Activated naive CD8-positive, alpha-beta T cell treated with anti-CD3 and anti-CD28 coated beads for 36 hours (primary cell): ENCODE measurements around the gene TIMM50. TPM values are rescaled to one million over a fixed set of nuclear protein-coding genes. Genes with fewer than 3 reads are reported as not detected.

Source experiments
- DNase-seq: peaks from one replicate; pipeline ENCODE4 v3.0.0; 2021
- H3K27ac Mint-ChIP-seq: one replicate; pipeline ENCODE4 v1.8.0; 2022; ENCODE audit warnings: mild to moderate bottlenecking, moderate library complexity, mixed read lengths
- H3K27me3 Mint-ChIP-seq: one replicate; pipeline ENCODE4 v1.8.0; 2022; ENCODE audit warnings: mild to moderate bottlenecking, mixed read lengths
- H3K36me3 Mint-ChIP-seq: one replicate; pipeline ENCODE4 v1.8.0; 2021; ENCODE audit warnings: mild to moderate bottlenecking, mixed read lengths
- H3K4me1 Mint-ChIP-seq: one replicate; pipeline ENCODE4 v1.8.0; 2021; ENCODE audit warnings: mixed read lengths
- H3K4me3 Mint-ChIP-seq: one replicate; pipeline ENCODE4 v1.8.0; 2022; ENCODE audit warnings: mild to moderate bottlenecking, moderate library complexity, mixed read lengths
- H3K9me3 Mint-ChIP-seq: one replicate; pipeline ENCODE4 v1.8.0; 2022; ENCODE audit warnings: mixed read lengths
- total RNA-seq, 2 experiments: library from RNA; stranded (reverse); gene quantifications; one replicate each; pipeline ENCODE4 v1.2.3, GENCODE V29; 2021

The TIMM50 gene
- total RNA-seq, 2 experiments from 2014 or later, result 133 to 137 TPM

DNA sequence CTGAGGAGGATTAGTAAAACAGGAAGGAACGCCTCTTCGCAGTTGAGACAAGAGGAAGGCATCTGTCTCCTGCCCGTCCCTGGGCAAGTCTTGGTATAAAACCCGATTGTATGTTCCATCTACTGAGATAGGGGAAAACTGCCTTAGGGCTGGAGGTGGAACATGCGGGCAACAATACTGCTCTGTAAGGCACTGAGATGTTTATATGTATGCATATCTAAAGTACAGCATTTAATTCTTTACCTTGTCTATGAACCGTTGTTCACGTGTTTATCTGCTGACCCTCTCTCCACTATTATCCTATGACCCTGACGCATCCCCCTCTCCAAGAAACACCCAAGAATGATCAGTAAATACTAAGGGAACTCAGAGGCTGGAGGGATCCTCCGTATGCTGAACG, 722 bp upstream of the TIMM50 start:
- H3K27ac Mint-ChIP-seq, result peak overlapping the region; percentile 92
- no peak for DNase-seq
- peaks cover 26% of the 10 kb centered on the region for H3K36me3 Mint-ChIP-seq
- H3K4me3 Mint-ChIP-seq, result peak overlapping the region; percentile 97
- H3K27me3 Mint-ChIP-seq, result no peaks in the 10 kb centered on the region
- no peaks in the 10 kb centered on the region for H3K9me3 Mint-ChIP-seq
- peaks cover 23% of the 10 kb centered on the region for H3K4me1 Mint-ChIP-seq

GRCh38 chr19:39481229-39481545, 549 bp downstream of the TIMM50 start:
- Mint-ChIP-seq H3K27ac (peak overlapping the region; percentile 92), H3K9me3 (no peaks in the 10 kb centered on the region), H3K4me1 (peaks cover 23% of the 10 kb centered on the region), H3K36me3 (peaks cover 20% of the 10 kb centered on the region), H3K4me3 (peak overlapping the region; percentile 97), H3K27me3 (no peaks in the 10 kb centered on the region)
- no peak for DNase-seq

DNA sequence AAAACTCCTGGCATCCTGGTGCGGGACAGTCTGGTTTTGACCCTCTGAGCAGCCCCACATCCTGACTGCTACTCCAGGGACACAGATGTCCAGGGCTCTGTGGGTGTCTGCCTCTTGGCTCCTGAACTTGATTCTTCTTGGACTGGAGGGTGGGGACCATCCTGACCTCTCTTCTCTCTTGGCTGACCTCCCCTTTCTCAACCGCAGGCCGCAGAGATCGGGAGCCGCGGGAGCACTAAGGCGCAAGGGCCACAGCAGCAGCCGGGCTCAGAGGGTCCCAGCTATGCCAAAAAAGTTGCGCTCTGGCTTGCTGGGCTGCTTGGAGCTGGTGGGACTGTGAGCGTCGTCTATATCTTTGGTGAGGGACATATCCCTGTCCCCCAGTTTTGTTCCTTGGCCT, 1.0 kb downstream of the TIMM50 start:
- H3K9me3 Mint-ChIP-seq, result no peaks in the 10 kb centered on the region
- peak overlapping the region; percentile 97 for H3K4me3 Mint-ChIP-seq
- H3K36me3 Mint-ChIP-seq, result peaks cover 18% of the 10 kb centered on the region
- peaks cover 23% of the 10 kb centered on the region for H3K4me1 Mint-ChIP-seq
- H3K27me3 Mint-ChIP-seq, result no peaks in the 10 kb centered on the region
- H3K27ac Mint-ChIP-seq, result peak overlapping the region; percentile 92
- no peak for DNase-seq

GRCh38 chr19:39483141-39483540, 2.5 kb downstream of the TIMM50 start:
- Mint-ChIP-seq H3K9me3 (no peaks in the 10 kb centered on the region), H3K27ac (peak overlapping the region; percentile 29), H3K4me1 (peaks cover 23% of the 10 kb centered on the region), H3K4me3 (peak overlapping the region; percentile 42), H3K36me3 (peaks cover 17% of the 10 kb centered on the region), H3K27me3 (no peaks in the 10 kb centered on the region)
- no peak for DNase-seq

DNA sequence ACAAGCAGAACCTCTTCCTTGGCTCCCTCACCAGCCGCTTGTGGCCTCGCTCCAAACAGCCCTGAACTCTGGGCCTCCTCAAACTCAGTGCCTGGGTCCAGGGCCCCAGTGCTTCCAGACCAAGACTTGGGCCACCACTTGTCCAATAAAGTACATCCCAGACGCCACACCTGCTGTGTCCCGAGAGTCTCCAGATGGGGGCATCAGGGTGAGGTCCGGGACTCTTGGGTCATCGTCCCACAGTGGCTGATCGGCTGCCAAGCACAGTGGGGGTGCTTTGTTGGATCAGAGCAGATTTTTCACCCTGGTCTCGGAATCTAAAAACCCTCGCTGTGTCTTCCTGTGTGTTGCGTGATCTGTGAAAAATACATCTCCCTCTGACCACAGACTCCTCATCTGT, 9.1 kb downstream of the TIMM50 start:
- Mint-ChIP-seq H3K36me3 (peaks cover 15% of the 10 kb centered on the region), H3K27me3 (no peaks in the 10 kb centered on the region), H3K27ac (no peak overlapping the region), H3K4me1 (no peaks in the 10 kb centered on the region), H3K4me3 (no peak overlapping the region), H3K9me3 (no peaks in the 10 kb centered on the region)
- DNase-seq, result no peak

DNA sequence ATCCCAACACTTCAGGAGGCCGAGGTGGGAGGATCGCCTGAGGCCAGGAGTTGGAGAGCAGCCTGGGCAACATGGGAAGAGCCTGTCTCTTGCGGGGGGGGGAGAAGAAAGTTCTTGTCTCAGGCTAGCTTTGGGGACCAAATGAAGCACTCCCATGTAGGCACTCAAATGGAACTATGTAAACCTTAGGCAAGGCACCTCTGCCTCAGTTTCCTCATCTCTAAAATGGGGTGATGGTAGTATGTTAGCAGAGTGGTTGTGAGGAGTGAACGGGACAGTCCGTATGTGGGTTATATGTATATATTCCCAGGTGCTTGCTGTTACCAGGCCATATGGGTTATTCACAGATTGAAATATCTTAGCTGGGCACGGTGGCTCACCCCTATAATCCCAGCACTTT, 11.6 kb downstream of the TIMM50 start:
- peaks cover 10% of the 10 kb centered on the region for H3K36me3 Mint-ChIP-seq
- H3K4me3 Mint-ChIP-seq, result no peak overlapping the region
- DNase-seq, result no peak
- peaks cover 9% of the 10 kb centered on the region for H3K27me3 Mint-ChIP-seq
- no peak overlapping the region for H3K27ac Mint-ChIP-seq
- H3K9me3 Mint-ChIP-seq, result no peaks in the 10 kb centered on the region
- H3K4me1 Mint-ChIP-seq, result no peaks in the 10 kb centered on the region

DNA sequence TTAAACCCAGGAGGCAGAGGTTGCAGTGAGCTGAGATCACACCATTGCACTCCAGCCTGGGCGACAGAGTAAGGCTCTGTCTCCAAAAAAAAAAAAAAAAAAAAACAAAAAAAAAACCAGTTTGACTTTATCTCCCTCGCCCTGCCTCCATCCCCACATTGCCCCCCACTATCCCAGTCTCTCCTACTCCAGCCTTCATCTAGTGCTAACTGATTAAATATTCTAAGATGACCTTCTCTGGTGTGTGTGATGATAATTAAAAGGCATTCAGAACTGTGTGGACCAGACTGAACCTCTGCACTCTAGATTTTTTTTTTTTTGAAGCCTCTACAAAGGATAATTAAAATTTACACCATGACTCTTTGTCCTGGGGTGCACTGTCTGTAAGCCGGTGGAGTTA, 12.2 kb downstream of the TIMM50 start:
- Mint-ChIP-seq H3K27ac (peak overlapping the region; percentile 54), H3K36me3 (peaks cover 10% of the 10 kb centered on the region), H3K4me1 (no peaks in the 10 kb centered on the region), H3K9me3 (no peaks in the 10 kb centered on the region), H3K4me3 (no peak overlapping the region), H3K27me3 (peaks cover 15% of the 10 kb centered on the region)
- no peak for DNase-seq

GRCh38 chr19:39494661-39495060, 14.0 kb downstream of the TIMM50 start:
- Mint-ChIP-seq H3K27me3 (peaks cover 32% of the 10 kb centered on the region), H3K27ac (no peak overlapping the region), H3K36me3 (peaks cover 5% of the 10 kb centered on the region), H3K4me1 (peaks cover 11% of the 10 kb centered on the region), H3K4me3 (no peak overlapping the region), H3K9me3 (no peaks in the 10 kb centered on the region)
- DNase-seq, result no peak

DNA sequence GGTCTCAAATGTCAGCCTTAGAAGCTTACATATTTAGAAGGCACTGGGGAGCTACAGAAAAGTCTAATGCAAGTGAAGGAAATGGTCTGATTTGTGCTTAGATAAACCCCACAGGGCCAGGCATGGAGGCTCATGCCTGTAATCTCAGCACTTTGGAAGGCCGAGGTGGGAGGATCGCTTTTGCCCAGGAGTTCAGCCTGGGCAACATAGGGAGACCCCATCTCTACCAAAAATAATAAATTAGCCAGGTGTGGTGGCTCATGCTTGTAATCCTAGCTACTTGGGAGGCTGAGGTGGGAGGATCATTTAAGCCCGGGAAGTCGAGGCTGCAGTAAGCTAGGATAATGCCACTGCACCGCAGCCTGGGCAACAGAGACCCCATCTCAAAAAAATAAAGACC, 15.4 kb downstream of the TIMM50 start:
- Mint-ChIP-seq H3K4me3 (no peak overlapping the region), H3K36me3 (no peaks in the 10 kb centered on the region), H3K27ac (no peak overlapping the region), H3K9me3 (no peaks in the 10 kb centered on the region), H3K4me1 (peaks cover 14% of the 10 kb centered on the region), H3K27me3 (peaks cover 46% of the 10 kb centered on the region)
- DNase-seq, result no peak

- peaks cover 14% of the 10 kb centered on the region for H3K4me1 Mint-ChIP-seq
- H3K9me3 Mint-ChIP-seq, result no peaks in the 10 kb centered on the region
- no peak overlapping the region for H3K4me3 Mint-ChIP-seq
- H3K27ac Mint-ChIP-seq, result no peak overlapping the region
- H3K36me3 Mint-ChIP-seq, result no peaks in the 10 kb centered on the region
- peaks cover 54% of the 10 kb centered on the region for H3K27me3 Mint-ChIP-seq
- DNase-seq, result no peak
These were observed 17.0 kb downstream of the TIMM50 start for GRCh38 chr19:39497701-39497995.

- H3K27me3 Mint-ChIP-seq, result peaks cover 58% of the 10 kb centered on the region
- DNase-seq, result peak; percentile 13
- H3K4me1 Mint-ChIP-seq, result peaks cover 15% of the 10 kb centered on the region
- no peaks in the 10 kb centered on the region for H3K36me3 Mint-ChIP-seq
- H3K9me3 Mint-ChIP-seq, result no peaks in the 10 kb centered on the region
- no peak overlapping the region for H3K27ac Mint-ChIP-seq
- peak overlapping the region; percentile 15 for H3K4me3 Mint-ChIP-seq
These were observed 17.6 kb downstream of the TIMM50 start for GRCh38 chr19:39497996-39498797.

DNA sequence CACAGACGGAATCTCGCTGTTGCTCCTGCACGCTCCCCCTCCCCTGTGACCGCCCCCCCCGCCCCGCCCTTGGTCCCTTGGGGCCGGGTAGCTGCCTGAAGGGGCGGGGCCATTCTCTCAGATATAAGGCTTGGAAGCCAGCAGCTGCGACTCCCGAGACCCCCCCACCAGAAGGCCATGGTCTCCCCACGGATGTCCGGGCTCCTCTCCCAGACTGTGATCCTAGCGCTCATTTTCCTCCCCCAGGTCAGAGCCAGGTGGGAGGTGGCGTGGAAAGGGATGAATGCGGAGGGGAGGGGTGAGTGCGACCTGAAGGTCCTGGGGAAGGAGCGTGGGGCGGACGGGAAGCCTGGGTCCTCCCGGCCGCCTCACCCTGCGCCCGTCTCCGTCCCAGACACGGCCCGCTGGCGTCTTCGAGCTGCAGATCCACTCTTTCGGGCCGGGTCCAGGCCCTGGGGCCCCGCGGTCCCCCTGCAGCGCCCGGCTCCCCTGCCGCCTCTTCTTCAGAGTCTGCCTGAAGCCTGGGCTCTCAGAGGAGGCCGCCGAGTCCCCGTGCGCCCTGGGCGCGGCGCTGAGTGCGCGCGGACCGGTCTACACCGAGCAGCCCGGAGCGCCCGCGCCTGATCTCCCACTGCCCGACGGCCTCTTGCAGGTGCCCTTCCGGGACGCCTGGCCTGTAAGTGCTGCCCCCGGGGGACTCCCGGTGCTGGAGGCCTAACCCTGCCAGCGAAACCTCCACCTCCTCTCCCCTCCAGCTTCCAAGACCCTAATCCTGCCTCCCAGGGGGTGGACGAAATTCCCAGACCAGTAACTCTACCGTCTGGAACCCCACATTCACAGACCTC, 18.4 kb downstream of the TIMM50 start, which contains the start of gene DLL3:
Gene DLL3 (plus strand): TSS at position 150 of the 845 bp plus-strand sequence. CDS start 28 bp downstream, at position 178.
- peaks cover 18% of the 10 kb centered on the region for H3K4me1 Mint-ChIP-seq
- peak; percentile 38 for DNase-seq

GRCh38 chr19:39499932-39500331, 19.3 kb downstream of the TIMM50 start:
- Mint-ChIP-seq H3K27me3 (peaks cover 74% of the 10 kb centered on the region), H3K4me3 (peak overlapping the region; percentile 12), H3K27ac (no peak overlapping the region), H3K36me3 (no peaks in the 10 kb centered on the region), H3K9me3 (no peaks in the 10 kb centered on the region), H3K4me1 (peaks cover 18% of the 10 kb centered on the region)
- no peak for DNase-seq

More for the DNA sequence above, 18.4 kb downstream of the TIMM50 start, which contains the start of gene DLL3:
- no peak within 1 kb of the TSS for H3K27ac Mint-ChIP-seq
- no peaks in the 10 kb centered on the region for H3K36me3 Mint-ChIP-seq
- peaks cover 66% of the 10 kb centered on the region for H3K27me3 Mint-ChIP-seq
- H3K9me3 Mint-ChIP-seq, result no peaks in the 10 kb centered on the region
- H3K4me3 Mint-ChIP-seq, result peak within 1 kb of the TSS; percentile 15

- Mint-ChIP-seq H3K36me3 (no peaks in the 10 kb centered on the region), H3K9me3 (peaks cover under 1% of the 10 kb centered on the region), H3K4me3 (no peak overlapping the region), H3K27me3 (peaks cover 78% of the 10 kb centered on the region), H3K27ac (no peak overlapping the region), H3K4me1 (peaks cover 18% of the 10 kb centered on the region)
- DNase-seq, result no peak
These were observed 19.9 kb downstream of the TIMM50 start for GRCh38 chr19:39500543-39500942.

GRCh38 chr19:39501340-39501739, 20.7 kb downstream of the TIMM50 start:
- DNase-seq, result no peak
- Mint-ChIP-seq H3K4me3 (no peak overlapping the region), H3K4me1 (peaks cover 19% of the 10 kb centered on the region), H3K9me3 (peaks cover 2% of the 10 kb centered on the region), H3K27me3 (peaks cover 83% of the 10 kb centered on the region), H3K27ac (no peak overlapping the region), H3K36me3 (no peaks in the 10 kb centered on the region)
